Endothelial cell of umbilical vein (primary cell): ENCODE measurements around the gene SSTR5. TPM values are rescaled to one million over a fixed set of nuclear protein-coding genes. Genes with fewer than 3 reads are reported as not detected.
"Not testable (repeated sequence)": the region's sequence is repeated elsewhere in the genome, so short reads cannot be mapped to it uniquely, and the experiment has no call there.

Source experiments
- BruUV-seq: library from RNA; stranded (reverse); fragments of 400-500 nt; replicated peaks from 2 replicates; lab custom pipeline; 2021; lab: Mats Ljungman, UMichigan
- CTCF ChIA-PET: fragments of 300-600, 350-600 bp; sonication (Branson Sonifier 250); formaldehyde crosslinking; loops from one replicate; lab custom pipeline; 2021; ENCODE audit warnings: antibody characterized with exemption, inconsistent platforms; lab: Charles Lee
- POLR2A ChIA-PET: fragments of 300-600, 350-600 bp; sonication (Branson Sonifier 250); formaldehyde crosslinking; loops from one replicate; lab custom pipeline; 2021; ENCODE audit warnings: antibody characterized with exemption, inconsistent platforms; lab: Charles Lee
- DNase-seq: peaks from one replicate; pipeline ENCODE4 v3.0.0-alpha.2; 2011; ENCODE audit warnings: low read depth, low spot score
- FAIRE-seq: peaks from 2 replicates; lab custom pipeline; 2011; peaks lifted over from hg19 to GRCh38; lab: Jason Lieb, UNC
- H2AFZ ChIP-seq: 2 replicates; pipeline ENCODE4 v1.6.0; 2012; ENCODE audit warnings: low read depth, low read length, control low read depth, inconsistent platforms
- H3K27ac ChIP-seq: 2 replicates; pipeline ENCODE4 v1.5.1; 2011; ENCODE audit warnings: low read depth, mild to moderate bottlenecking, control low read depth, low read length, moderate library complexity; ENCODE audit not compliant: insufficient read depth
- H3K27me3 ChIP-seq, 2 experiments: 2 replicates each; pipeline versions ENCODE4 v1.6.0 to v1.6.1; 2011; ENCODE audit warnings: low read length in 2 of 2, mixed read lengths in 1 of 2; ENCODE audit not compliant: control insufficient read depth in 2 of 2, insufficient read depth in 2 of 2
- H3K36me3 ChIP-seq, 2 experiments: 2 replicates in 1 of 2; 3 replicates in 1 of 2; pipeline ENCODE4 v1.5.1; 2011; ENCODE audit warnings: low read length in 2 of 2, mild to moderate bottlenecking in 1 of 2, moderate library complexity in 1 of 2; ENCODE audit not compliant: control insufficient read depth in 2 of 2, insufficient read depth in 2 of 2; ENCODE audit errors: extremely low read depth in 1 of 2
- H3K4me1 ChIP-seq: 3 replicates; pipeline ENCODE4 v1.5.1; 2011; ENCODE audit warnings: mild to moderate bottlenecking, low read length; ENCODE audit not compliant: control insufficient read depth, insufficient read depth; ENCODE audit errors: extremely low read depth
- H3K4me2 ChIP-seq: 2 replicates; pipeline ENCODE4 v1.6.1; 2011; ENCODE audit warnings: low read length, control low read depth, mixed read lengths; ENCODE audit not compliant: insufficient read depth
- H3K4me3 ChIP-seq, 3 experiments: fragments of 200-600 bp in 1 of 3; sonication (generic), shearing (Covaris generic) in 1 of 3; replicated peaks in 1 of 3; 2 replicates each; pipeline ENCODE4 v1.5.1; 2011 to 2016; ENCODE audit warnings: control low read depth in 3 of 3, low read length in 3 of 3, mild to moderate bottlenecking in 2 of 3, inconsistent platforms in 1 of 3, low read depth in 1 of 3, moderate library complexity in 1 of 3; ENCODE audit not compliant: insufficient read depth in 1 of 3
- H3K79me2 ChIP-seq: 2 replicates; pipeline ENCODE4 v1.6.0; 2012; ENCODE audit warnings: low read length, inconsistent platforms; ENCODE audit not compliant: control insufficient read depth, insufficient read depth
- H3K9ac ChIP-seq: replicated peaks from 2 replicates; pipeline ENCODE3; 2011; ENCODE audit warnings: low read length, control low read depth; ENCODE audit not compliant: insufficient read depth; ENCODE audit errors: extremely low read depth
- H3K9me1 ChIP-seq: replicated peaks from 3 replicates; pipeline ENCODE4 v1.6.0; 2011; ENCODE audit warnings: mild to moderate bottlenecking, low read length; ENCODE audit not compliant: control insufficient read depth, insufficient read depth; ENCODE audit errors: extremely low read depth
- H3K9me3 ChIP-seq: replicated peaks from 2 replicates; pipeline ENCODE4 v1.5.1; 2012; ENCODE audit warnings: low read length, inconsistent platforms; ENCODE audit not compliant: control insufficient read depth, insufficient read depth
- H4K20me1 ChIP-seq: replicated peaks from 2 replicates; pipeline ENCODE3; 2011; ENCODE audit warnings: mild to moderate bottlenecking, low read length; ENCODE audit not compliant: control insufficient read depth, insufficient read depth; ENCODE audit errors: extremely low read depth
- CTCF ChIP-seq, 2 donors: IDR thresholded peaks; 1 replicate in 1 of 2; 2 replicates in 1 of 2; pipeline ENCODE4 v1.5.1; 2011; ENCODE audit warnings: low read length in 2 of 2, mild to moderate bottlenecking in 2 of 2, moderate library complexity in 2 of 2, control low read depth in 1 of 2, inconsistent platforms in 1 of 2, low read depth in 1 of 2; ENCODE audit not compliant: insufficient read depth in 1 of 2; ENCODE audit errors: extremely low read depth in 1 of 2
- EZH2 ChIP-seq: IDR thresholded peaks from 2 replicates; pipeline ENCODE4 v1.6.1; 2012; ENCODE audit warnings: borderline replicate concordance, low read depth, mild to moderate bottlenecking, moderate library complexity, low read length, inconsistent platforms; ENCODE audit not compliant: severe bottlenecking
- FOS ChIP-seq: IDR thresholded peaks from 2 replicates; pipeline ENCODE4 v1.6.1; 2011; ENCODE audit warnings: mild to moderate bottlenecking, low read length, moderate library complexity, borderline replicate concordance; ENCODE audit not compliant: insufficient read depth
- GATA2 ChIP-seq: IDR thresholded peaks from 2 replicates; pipeline ENCODE4 v1.7.0; 2011; ENCODE audit warnings: low read depth, mild to moderate bottlenecking, moderate library complexity, mixed read lengths, low read length; ENCODE audit not compliant: insufficient read length, insufficient read depth
- JUN ChIP-seq: IDR thresholded peaks from 2 replicates; pipeline ENCODE4 v1.6.1; 2011; ENCODE audit warnings: borderline replicate concordance, low read depth; ENCODE audit not compliant: insufficient read length, insufficient read depth
- POLR2A ChIP-seq: IDR thresholded peaks from 2 replicates; pipeline ENCODE4 v1.6.1; 2012; ENCODE audit warnings: low read depth, mild to moderate bottlenecking, control low read depth, low read length
- POLR2AphosphoS5 ChIP-seq: IDR thresholded peaks from 2 replicates; pipeline ENCODE4 v1.6.1; 2012; ENCODE audit warnings: low read depth, mild to moderate bottlenecking, control low read depth, low read length, moderate library complexity; ENCODE audit not compliant: insufficient read depth
- dilution Hi-C: fragments of 300-500 bp; cut with MboI; formaldehyde crosslinking; loops from one replicate; pipeline ENCODE4 v1.15.0; 2019; ENCODE audit warnings: low sequenced_read_pairs; ENCODE audit not compliant: extremely low pct_ligation_motif_present
- intact Hi-C: fragments of 100-400 bp; cut with micrococcal nuclease; formaldehyde crosslinking; loops from one replicate; pipeline ENCODE4 v1.10.0; 2022
- polyA plus RNA-seq, 4 experiments: library from polyadenylated mRNA; depleted of rRNA in 3 of 4; stranded (reverse) in 3 of 4; unstranded in 1 of 4; fragments of >200 nt; gene quantifications; 2 replicates each; pipeline versions ENCODE4 v1.2.1 to v1.2.3, GENCODE V29; 2011 to 2012; ENCODE audit warnings: missing spikeins in 1 of 4
- total RNA-seq: library from RNA; stranded (reverse); gene quantifications from 2 replicates; pipeline ENCODE4 v1.2.3, GENCODE V29; 2021

SSTR5 gene
- total and polyA plus RNA-seq, 2 donors (not counting 3 experiments of a cell fraction or from before 2014, with no cell fraction given) = 0.24 to 0.52 TPM

GRCh38 chr16:1082952-1083675 is 10.6 kb downstream of the SSTR5 start:
- no peaks in the 10 kb centered on the region for H3K27me3 ChIP-seq
- ChIA-PET CTCF (interaction anchor here (0.6 to 2.3 kb wide), 3 partner anchors 9 to 25 kb away, joined by 3 to 16 read pairs (median 3); no protein-coding TSS in a partner anchor), POLR2A (no interaction called here)
- peak overlapping the region; percentile 61 for H3K27ac ChIP-seq
- no peaks in the 10 kb centered on the region for H3K9me1 ChIP-seq
- no peaks in the 10 kb centered on the region for H4K20me1 ChIP-seq
- dilution Hi-C loops = no loop called here
- no peaks in the 10 kb centered on the region for H3K79me2 ChIP-seq
- H3K36me3 ChIP-seq = no peaks in the 10 kb centered on the region
- no peak overlapping the region for H3K4me2 ChIP-seq
- peak overlapping the region; percentile 28 for H2AFZ ChIP-seq
- no peaks in the 10 kb centered on the region for H3K9me3 ChIP-seq
- intact Hi-C loops = no loop called here
- FAIRE-seq (peak; percentile 62), DNase-seq (peak; percentile 23)
- peaks cover 31% of the 10 kb centered on the region for H3K4me1 ChIP-seq
- H3K4me3 ChIP-seq = no peak overlapping the region
- TF ChIP-seq POLR2AphosphoS5 (peak; percentile 10), GATA2 (no peak)
- no TSS peak for BruUV-seq
- H3K9ac ChIP-seq = no peak overlapping the region

- Histone ChIP-seq H4K20me1 (no peaks in the 10 kb centered on the region), H2AFZ (no peak overlapping the region), H3K9me1 (no peaks in the 10 kb centered on the region), H3K79me2 (no peaks in the 10 kb centered on the region), H3K27me3 (no peaks in the 10 kb centered on the region), H3K9ac (no peak overlapping the region), H3K9me3 (no peaks in the 10 kb centered on the region), H3K4me2 (no peak overlapping the region), H3K4me1 (peaks cover 30% of the 10 kb centered on the region), H3K27ac (no peak overlapping the region), H3K36me3 (no peaks in the 10 kb centered on the region), H3K4me3 (no peak overlapping the region)
- ChIA-PET CTCF (interaction anchor here (1.0 to 1.6 kb wide), 2 partner anchors 18 to 28 kb away, joined by 3 to 9 read pairs; no protein-coding TSS in a partner anchor), POLR2A (no interaction called here)
- intact Hi-C loops = no loop called here
- DNase-seq = no peak
- TF ChIP-seq JUN (no peak), POLR2A (no peak), FOS (no peak), CTCF (IDR thresholded peaks at IDR 0.05; ENCODE audit: extremely low read depth in 1 of 2, insufficient read depth in 1 of 2, low read depth in 1 of 2, low read length in 2 of 2) (no peak), POLR2AphosphoS5 (no peak), GATA2 (no peak), EZH2 (no peak)
- no peak for FAIRE-seq
- dilution Hi-C loops = no loop called here
- BruUV-seq = no TSS peak
These were observed 12.4 kb downstream of the SSTR5 start for GRCh38 chr16:1084971-1085370.

GRCh38 chr16:1086443-1086842 is 13.9 kb downstream of the SSTR5 start:
- H3K9me1 ChIP-seq, FAIRE-seq, H2AFZ ChIP-seq, H3K79me2 ChIP-seq, POLR2A ChIA-PET, intact Hi-C loops, H3K4me2 ChIP-seq, H3K27me3 ChIP-seq, H3K9me3 ChIP-seq, dilution Hi-C loops, H4K20me1 ChIP-seq, DNase-seq, H3K9ac ChIP-seq, H3K27ac ChIP-seq, H3K36me3 ChIP-seq, BruUV-seq, H3K4me3 ChIP-seq: not testable (repeated sequence)
- CTCF ChIA-PET = interaction anchor here (2.3 kb wide), 1 partner anchor 29 kb away, joined by 6 read pairs; no protein-coding TSS in a partner anchor
- H3K4me1 ChIP-seq = peaks cover 30% of the 10 kb centered on the region
